B cell (primary cell): ENCODE data around the gene DYNLL2. TPM values are rescaled to one million over a fixed set of nuclear protein-coding genes. Genes with fewer than 3 reads are reported as not detected.
"Not testable (repeated sequence)": the region's sequence is repeated elsewhere in the genome, so short reads cannot be mapped to it uniquely, and the experiment has no call there.

ENCODE experiments used
- ATAC-seq: fragments of 200-7000 bp; cut with Tn5 transposase; one replicate; pipeline ENCODE4 v1.10.0; 2021; ENCODE audit warnings: low read depth, mild to moderate bottlenecking, moderate number of reproducible peaks, moderate library complexity
- CTCF ChIA-PET: fragments of 350-600 bp; sonication (Branson Sonifier 250); formaldehyde crosslinking; loops from one replicate; lab custom pipeline; 2021; ENCODE audit warnings: antibody characterized with exemption, inconsistent platforms; lab: Charles Lee
- POLR2A ChIA-PET: fragments of 350-600 bp; sonication (Branson Sonifier 250); formaldehyde crosslinking; loops from one replicate; lab custom pipeline; 2021; ENCODE audit warnings: antibody characterized with exemption; lab: Charles Lee
- DNase-seq: peaks from one replicate; pipeline ENCODE4 v3.0.0; 2013
- H2AFZ ChIP-seq: 2 replicates; pipeline ENCODE4 v1.6.1; 2012; ENCODE audit warnings: mild to moderate bottlenecking, low read depth, low read length; ENCODE audit not compliant: insufficient read depth, poor library complexity, severe bottlenecking
- H3K27ac ChIP-seq, 2 donors: 1 replicate in 1 of 2; 2 replicates in 1 of 2; pipeline ENCODE4 v1.5.1; 2012 to 2013; ENCODE audit warnings: low read length in 2 of 2, mild to moderate bottlenecking in 2 of 2, moderate library complexity in 1 of 2
- H3K27me3 ChIP-seq, 4 experiments: fragments of 200-600 bp in 1 of 4; sonication (generic) in 1 of 4; replicated peaks in 1 of 4; 1 replicate in 2 of 4; 2 replicates in 2 of 4; pipeline versions ENCODE4 v1.6.1 to v1.7.0; 2013 to 2016; ENCODE audit warnings: low read length in 3 of 4, mild to moderate bottlenecking in 2 of 4, mixed read lengths in 1 of 4, moderate library complexity in 1 of 4; ENCODE audit not compliant: insufficient read depth in 4 of 4, control insufficient read depth in 3 of 4; ENCODE audit errors: control extremely low read depth in 1 of 4
- H3K36me3 ChIP-seq, 2 experiments: replicated peaks in 1 of 2; 1 replicate in 1 of 2; 2 replicates in 1 of 2; pipeline versions ENCODE4 v1.6.1 to v1.7.1; 2013; ENCODE audit warnings: low read length in 1 of 2; ENCODE audit not compliant: insufficient read depth in 2 of 2, control insufficient read depth in 1 of 2; ENCODE audit errors: control extremely low read depth in 1 of 2, extremely low read depth in 1 of 2
- H3K4me1 ChIP-seq, 2 donors: fragments of 200-600 bp in 1 of 2; sonication (generic) in 1 of 2; 1 replicate in 1 of 2; 2 replicates in 1 of 2; pipeline versions ENCODE4 v1.5.1 to v1.6.1; 2013 to 2017; ENCODE audit warnings: low read length in 2 of 2; ENCODE audit not compliant: control insufficient read depth in 2 of 2, insufficient read depth in 2 of 2
- H3K4me2 ChIP-seq: replicated peaks from 2 replicates; pipeline ENCODE3; 2012; ENCODE audit warnings: mild to moderate bottlenecking, low read depth, low read length; ENCODE audit not compliant: poor library complexity, severe bottlenecking
- H3K4me3 ChIP-seq, 5 experiments: fragments of 200-600 bp in 1 of 5; sonication (generic) in 1 of 5; 1 replicate in 3 of 5; 2 replicates in 2 of 5; pipeline versions ENCODE4 v1.5.1 to v1.7.0; 2011 to 2016; ENCODE audit warnings: low read length in 4 of 5, mild to moderate bottlenecking in 4 of 5, low read depth in 2 of 5, control low read depth in 1 of 5, moderate library complexity in 1 of 5; ENCODE audit not compliant: insufficient read depth in 1 of 5; ENCODE audit errors: control extremely low read depth in 1 of 5, extremely low read depth in 1 of 5
- H3K79me2 ChIP-seq: fragments of 200-600 bp; sonication (generic); one replicate; pipeline ENCODE4 v1.6.0; 2016; ENCODE audit warnings: low read length; ENCODE audit not compliant: control insufficient read depth, insufficient read depth
- H3K9ac ChIP-seq: fragments of 200-600 bp; sonication (generic); 2 replicates; pipeline ENCODE4 v1.6.1; 2017; ENCODE audit warnings: mild to moderate bottlenecking, low read length, moderate library complexity
- H3K9me3 ChIP-seq, 3 donors: one replicate each; pipeline versions ENCODE4 v1.6.1 to v1.7.1; 2013; ENCODE audit warnings: low read length in 2 of 3; ENCODE audit not compliant: control insufficient read depth in 2 of 3, insufficient read depth in 1 of 3; ENCODE audit errors: control extremely low read depth in 1 of 3
- H4K20me1 ChIP-seq: 2 replicates; pipeline ENCODE4 v1.6.0; 2012; ENCODE audit warnings: mild to moderate bottlenecking, low read length; ENCODE audit not compliant: insufficient read depth, control insufficient read depth, poor library complexity, severe bottlenecking
- H3K27ac Mint-ChIP-seq: one replicate; pipeline ENCODE4 v1.8.0; 2021; ENCODE audit warnings: mixed read lengths
- H3K27me3 Mint-ChIP-seq: one replicate; pipeline ENCODE4 v1.8.0; 2021; ENCODE audit warnings: mixed read lengths
- H3K4me1 Mint-ChIP-seq: one replicate; pipeline ENCODE4 v1.8.0; 2021; ENCODE audit warnings: mixed read lengths
- H3K4me3 Mint-ChIP-seq: one replicate; pipeline ENCODE4 v1.8.0; 2021; ENCODE audit warnings: mixed read lengths
- H3K9me3 Mint-ChIP-seq: one replicate; pipeline ENCODE4 v1.8.0; 2022; ENCODE audit warnings: mixed read lengths; ENCODE audit not compliant: insufficient read depth
- EZH2 ChIP-seq: IDR thresholded peaks from 2 replicates; pipeline ENCODE4 v1.6.1; 2012; ENCODE audit warnings: borderline replicate concordance, low read depth, mild to moderate bottlenecking, moderate library complexity, low read length; ENCODE audit not compliant: insufficient read depth, poor library complexity, severe bottlenecking
- WGBS: methylation state at CpG from one replicate; pipeline ENCODE4 v1.1.5; 2013; ENCODE audit warnings: missing lambda C conversion rate; ENCODE audit not compliant: insufficient coverage; 5-methylcytosine and 5-hydroxymethylcytosine counted together
- intact Hi-C: fragments of 100-400 bp; cut with micrococcal nuclease; formaldehyde crosslinking; loops from one replicate; pipeline ENCODE4 v1.10.0; 2022
- polyA plus RNA-seq: library from polyadenylated mRNA; depleted of rRNA; stranded (reverse); fragments of >200 nt; gene quantifications from 2 replicates; pipeline ENCODE4 v1.2.3, GENCODE V29; 2012
- total RNA-seq, 2 donors: library from RNA; stranded (reverse); fragments of 120-200 nt in 1 of 2; gene quantifications; 1 replicate in 1 of 2; 2 replicates in 1 of 2; pipeline versions ENCODE4 v1.2.3 to v1.2.4, GENCODE V29; 2013 to 2022
- TF ChIP-seq, protein P1 (sequence below): fragments of 200-600 bp; IDR thresholded peaks from one replicate; pipeline ENCODE4 v1.8.0; 2022; ENCODE audit warnings: antibody characterized with exemption, mild to moderate bottlenecking

DYNLL2 gene
- total and polyA plus RNA-seq, 2 donors (not counting 1 experiment from before 2014, with no cell fraction given) = 10.1 to 25.2 TPM

- no peaks in the 10 kb centered on the region for H3K4me1 Mint-ChIP-seq
- Histone ChIP-seq H2AFZ (no peak overlapping the region), H3K79me2 (no peaks in the 10 kb centered on the region), H3K9ac (no peak overlapping the region), H3K27me3 (peaks cover 0 to 18% (median 5%) of the 10 kb centered on the region in 4 experiments), H4K20me1 (no peaks in the 10 kb centered on the region), H3K4me2 (no peak overlapping the region), H3K4me1 (no peaks in the 10 kb centered on the region), H3K27ac (no peak overlapping the region), H3K9me3 (peaks cover 0 to 1% (median 0%) of the 10 kb centered on the region in 3 donors), H3K36me3 (no peaks in the 10 kb centered on the region), H3K4me3 (no peak overlapping the region)
- no peak for TF ChIP-seq EZH2
- TF ChIP-seq, protein P1, sequence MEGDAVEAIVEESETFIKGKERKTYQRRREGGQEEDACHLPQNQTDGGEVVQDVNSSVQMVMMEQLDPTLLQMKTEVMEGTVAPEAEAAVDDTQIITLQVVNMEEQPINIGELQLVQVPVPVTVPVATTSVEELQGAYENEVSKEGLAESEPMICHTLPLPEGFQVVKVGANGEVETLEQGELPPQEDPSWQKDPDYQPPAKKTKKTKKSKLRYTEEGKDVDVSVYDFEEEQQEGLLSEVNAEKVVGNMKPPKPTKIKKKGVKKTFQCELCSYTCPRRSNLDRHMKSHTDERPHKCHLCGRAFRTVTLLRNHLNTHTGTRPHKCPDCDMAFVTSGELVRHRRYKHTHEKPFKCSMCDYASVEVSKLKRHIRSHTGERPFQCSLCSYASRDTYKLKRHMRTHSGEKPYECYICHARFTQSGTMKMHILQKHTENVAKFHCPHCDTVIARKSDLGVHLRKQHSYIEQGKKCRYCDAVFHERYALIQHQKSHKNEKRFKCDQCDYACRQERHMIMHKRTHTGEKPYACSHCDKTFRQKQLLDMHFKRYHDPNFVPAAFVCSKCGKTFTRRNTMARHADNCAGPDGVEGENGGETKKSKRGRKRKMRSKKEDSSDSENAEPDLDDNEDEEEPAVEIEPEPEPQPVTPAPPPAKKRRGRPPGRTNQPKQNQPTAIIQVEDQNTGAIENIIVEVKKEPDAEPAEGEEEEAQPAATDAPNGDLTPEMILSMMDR = no peak
- WGBS = 91% methylated on average over 2 of the region's 5 CpGs
- H3K4me3 Mint-ChIP-seq = no peak overlapping the region
- ATAC-seq (no peak), DNase-seq (no peak)
- peaks cover 49% of the 10 kb centered on the region for H3K27me3 Mint-ChIP-seq
- H3K9me3 Mint-ChIP-seq = no peaks in the 10 kb centered on the region
- ChIA-PET POLR2A (no interaction called here), CTCF (no interaction called here)
- H3K27ac Mint-ChIP-seq = no peak overlapping the region
- intact Hi-C loops = no loop called here
Observed at GRCh38 chr17:58043221-58044181, 39.7 kb upstream of the DYNLL2 start.

DNA sequence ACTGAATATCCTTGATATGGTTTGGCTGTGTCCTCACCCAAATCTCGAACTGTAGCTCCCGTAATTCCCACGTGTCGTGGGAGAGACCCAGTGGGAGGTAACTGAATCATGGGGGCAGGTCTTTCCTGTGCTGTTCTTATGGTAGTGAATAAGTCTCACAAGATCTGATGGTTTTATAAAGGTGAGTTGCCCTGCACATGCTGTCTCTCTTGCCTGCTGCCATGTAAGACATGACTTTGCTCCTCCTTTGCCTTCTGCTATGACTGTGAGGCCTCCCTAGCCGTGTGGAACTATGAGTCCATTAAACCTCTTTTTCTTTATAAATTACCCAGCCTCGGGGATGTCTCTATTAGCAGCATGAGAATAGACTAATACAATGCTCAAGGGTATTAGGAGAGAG lies 39.0 kb upstream of the DYNLL2 start:
- POLR2A ChIA-PET = interaction anchor here (0.6 to 1.2 kb wide), 2 partner anchors 12 to 20 kb away, joined by 3 read pairs; no protein-coding TSS in a partner anchor
- H3K9ac ChIP-seq, H3K4me2 ChIP-seq, CTCF ChIA-PET, ATAC-seq, intact Hi-C loops, H3K27ac Mint-ChIP-seq, H3K27ac ChIP-seq, H4K20me1 ChIP-seq, H3K4me1 ChIP-seq, H3K4me3 Mint-ChIP-seq, H3K4me1 Mint-ChIP-seq, H3K79me2 ChIP-seq, H3K9me3 Mint-ChIP-seq, H3K9me3 ChIP-seq, H2AFZ ChIP-seq, DNase-seq, H3K4me3 ChIP-seq, H3K36me3 ChIP-seq: not testable (repeated sequence)
- H3K27me3 ChIP-seq = peaks cover 0 to 18% (median 5%) of the 10 kb centered on the region in 4 experiments
- peaks cover 48% of the 10 kb centered on the region for H3K27me3 Mint-ChIP-seq
- WGBS = 94% methylated on average over 4 of the region's 6 CpGs
